Activated CD8-positive, alpha-beta memory T cell treated with anti-CD3 and anti-CD28 coated beads, Interleukin-2, amount 50 U/mL, for 1 hour (primary cell): Measurements from ENCODE around the gene GRM5.
"Not testable (repeated sequence)": the region's sequence is repeated elsewhere in the genome, so short reads cannot be mapped to it uniquely, and the experiment has no call there.

Experiments used
- DNase-seq: peaks from one replicate; pipeline ENCODE4 v3.0.0-alpha.2; 2020; ENCODE audit errors: extremely low read depth

GRM5 gene

DNA sequence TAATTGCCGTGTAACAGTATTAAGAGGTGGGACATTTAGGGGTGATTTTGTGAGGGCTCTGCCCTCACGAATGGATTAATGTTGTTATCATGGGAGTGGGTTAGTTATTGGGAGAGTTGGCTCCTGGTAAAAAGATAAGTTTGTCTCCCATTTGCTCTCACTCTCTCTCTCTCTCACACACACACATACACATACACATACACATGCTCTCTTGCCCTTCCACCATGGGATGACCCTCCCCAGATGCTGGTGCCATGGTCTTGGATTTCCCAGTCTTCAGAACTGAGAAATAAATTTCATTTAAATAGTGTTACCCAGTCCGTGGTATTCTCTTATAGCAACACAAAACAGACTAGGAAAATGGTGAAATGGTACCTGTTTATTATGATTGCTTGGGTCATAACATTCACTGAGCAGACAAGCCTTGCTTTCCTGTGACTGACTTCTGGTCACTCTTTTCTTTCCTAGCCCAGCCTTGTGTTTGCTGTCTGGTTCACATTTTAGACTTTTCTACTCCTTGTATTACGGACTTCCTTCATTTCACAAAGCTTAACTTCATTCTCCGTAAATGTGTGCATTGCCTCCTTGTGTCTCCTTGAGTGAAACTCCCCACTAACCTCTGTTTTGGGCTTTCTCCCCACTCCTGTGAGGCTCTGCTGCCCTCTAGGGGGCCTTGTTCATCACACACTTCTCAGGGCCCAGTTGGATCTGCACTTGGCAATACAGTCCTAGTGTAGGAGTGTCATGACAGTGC is 521.7 kb downstream of the GRM5 start:
- peak; percentile 55 for DNase-seq

DNA sequence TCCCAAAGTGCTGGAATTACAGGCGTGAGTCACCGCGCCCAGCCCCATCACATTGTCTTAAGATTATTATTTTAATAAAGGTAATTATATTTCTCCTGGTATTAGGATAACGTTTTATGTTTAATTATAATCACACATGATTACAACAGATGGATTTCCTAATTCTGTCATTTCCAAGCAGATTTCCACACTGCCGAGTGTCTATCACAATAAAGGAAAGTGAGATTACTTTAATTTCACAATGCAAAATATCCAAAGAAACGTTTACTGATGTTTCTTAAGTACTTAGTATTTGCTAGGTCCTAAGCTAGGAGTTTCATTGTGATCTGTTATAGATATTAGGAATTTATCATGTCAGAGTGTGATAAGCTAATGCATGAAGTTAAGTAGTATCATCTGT is 524.8 kb downstream of the GRM5 start:
- DNase-seq: no peak

DNA sequence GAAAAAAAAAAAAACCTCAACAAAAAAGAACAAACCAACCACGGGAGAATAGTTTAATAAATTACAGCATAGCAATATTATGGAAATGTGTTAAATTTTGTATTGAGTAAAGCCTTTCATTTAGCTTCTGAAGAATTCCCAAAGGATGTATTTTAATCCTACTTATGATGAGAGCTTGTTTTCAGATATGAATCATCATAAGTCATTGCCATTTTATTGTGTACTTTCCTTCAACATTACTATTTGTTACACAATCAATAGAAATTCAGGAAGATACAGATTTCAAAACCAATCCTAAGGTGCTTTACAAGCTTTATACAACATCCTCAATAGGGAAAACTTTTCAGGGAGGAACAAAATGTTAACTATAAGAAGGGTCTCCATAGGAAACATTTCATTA is 527.7 kb downstream of the GRM5 start:
- DNase-seq: no peak

DNA sequence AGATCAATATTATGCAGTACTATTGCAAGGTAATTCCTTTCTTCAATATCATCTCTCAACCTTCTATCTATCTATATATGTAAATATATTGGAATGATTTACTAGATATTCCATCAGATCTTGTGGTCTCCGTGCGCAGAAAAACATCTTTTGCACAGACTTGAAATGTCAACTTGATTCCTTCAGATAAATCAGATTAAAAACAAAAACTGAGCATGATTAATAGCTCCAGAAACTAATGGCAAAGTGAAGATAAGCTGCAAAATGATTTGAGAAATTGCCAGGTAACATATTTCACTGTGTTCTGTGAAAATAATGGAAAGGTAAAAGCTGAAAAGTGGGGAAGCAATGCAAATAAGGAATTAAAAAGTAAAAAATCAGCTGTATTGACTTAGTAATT is 528.2 kb downstream of the GRM5 start:
- no peak for DNase-seq

DNA sequence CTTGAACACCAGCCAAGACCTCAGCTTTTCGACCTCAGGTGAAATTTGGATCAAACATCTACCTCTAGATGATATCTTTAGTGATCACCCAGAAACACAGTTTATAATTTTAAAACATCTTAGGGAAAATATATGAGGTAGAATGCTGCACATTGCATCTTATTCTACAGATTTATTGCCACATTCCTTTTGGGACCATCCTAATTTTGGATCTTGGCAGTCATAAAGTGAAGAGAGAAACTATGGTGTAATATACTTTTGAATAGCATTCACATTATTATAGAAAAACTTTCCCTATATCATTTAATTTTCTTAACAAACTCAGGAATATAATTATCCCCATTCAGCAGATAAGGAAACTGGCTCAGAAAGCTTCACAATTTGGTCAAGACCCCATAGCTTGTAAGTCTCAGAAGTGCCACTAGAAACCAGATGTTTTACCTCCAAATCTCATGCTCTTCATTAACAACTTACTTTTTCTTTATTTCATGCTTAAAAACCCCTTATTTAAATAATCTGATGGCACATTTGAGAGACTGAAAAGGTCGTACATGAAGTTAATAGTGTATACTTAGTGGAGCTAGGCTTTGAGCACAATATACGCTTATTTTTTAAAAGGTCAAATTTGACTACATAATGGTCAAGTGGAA is 529.0 kb downstream of the GRM5 start:
- no peak for DNase-seq

DNA sequence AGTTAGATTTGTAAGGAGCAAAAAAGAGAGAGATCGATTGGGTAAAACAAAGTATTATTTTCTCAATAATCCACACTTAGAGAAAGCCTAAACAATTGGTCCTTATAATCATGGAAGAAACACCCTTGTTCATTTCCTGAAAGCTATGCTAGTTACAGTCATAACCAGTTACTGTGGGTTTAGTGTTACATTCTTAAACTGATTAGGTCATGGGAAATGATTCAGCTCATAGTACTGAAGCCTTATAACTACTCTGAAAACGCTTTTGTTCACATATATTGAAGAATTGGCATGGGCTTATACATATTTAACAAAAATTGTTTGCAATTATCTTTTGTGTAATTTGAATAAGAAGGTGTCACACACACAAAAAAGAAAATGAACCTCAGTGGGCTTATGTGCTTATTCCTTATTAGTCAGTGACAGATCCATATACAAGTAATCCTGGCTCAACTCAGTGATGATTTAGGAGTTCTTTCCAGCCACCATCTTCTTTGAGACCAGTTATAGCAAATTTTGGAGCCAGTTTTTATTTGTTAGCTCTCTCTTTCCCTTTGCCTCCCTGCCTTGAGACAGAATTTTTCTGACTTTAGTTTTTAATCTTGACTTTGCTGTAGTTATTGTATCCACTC is 529.8 kb downstream of the GRM5 start:
- DNase-seq: no peak

DNA sequence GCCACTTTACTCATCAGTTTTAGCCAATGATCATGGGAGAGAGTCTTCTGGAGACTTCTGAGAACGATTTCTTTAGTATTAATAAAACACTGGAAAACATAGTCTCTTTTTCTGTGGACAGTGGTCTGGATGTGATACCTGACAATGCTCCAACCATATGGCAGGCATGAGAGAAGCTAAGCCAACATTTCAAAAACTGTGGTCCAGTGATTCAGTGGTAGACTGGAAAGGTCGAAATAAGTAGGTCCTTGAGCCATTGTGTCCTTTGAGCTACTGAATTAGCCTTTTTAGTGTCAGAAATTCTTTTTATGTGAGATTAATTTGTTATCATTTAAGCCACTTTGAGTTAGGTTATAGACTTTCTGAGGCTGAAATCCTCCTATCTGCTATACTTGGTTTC is 530.5 kb downstream of the GRM5 start:
- DNase-seq: no peak

DNA sequence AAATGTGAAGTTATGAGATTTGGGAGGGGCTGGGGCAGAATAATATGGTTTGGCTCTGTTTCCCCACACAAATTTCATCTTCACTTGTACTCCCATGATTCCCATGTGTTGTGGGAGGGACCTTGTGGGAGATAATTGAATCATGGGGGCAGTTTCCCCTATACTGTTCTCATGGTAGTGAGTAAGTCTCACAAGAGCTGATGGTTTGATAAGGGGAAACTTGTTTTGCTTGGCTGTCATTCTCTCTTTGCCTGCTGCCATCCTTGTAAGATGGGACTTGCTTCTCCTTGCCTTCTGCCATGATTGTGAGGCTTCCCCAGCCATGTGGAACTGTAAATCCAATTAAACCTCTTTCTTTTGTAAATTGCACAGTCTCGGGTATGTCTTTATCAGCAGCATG is 531.1 kb downstream of the GRM5 start:
- DNase-seq: not testable (repeated sequence)

DNA sequence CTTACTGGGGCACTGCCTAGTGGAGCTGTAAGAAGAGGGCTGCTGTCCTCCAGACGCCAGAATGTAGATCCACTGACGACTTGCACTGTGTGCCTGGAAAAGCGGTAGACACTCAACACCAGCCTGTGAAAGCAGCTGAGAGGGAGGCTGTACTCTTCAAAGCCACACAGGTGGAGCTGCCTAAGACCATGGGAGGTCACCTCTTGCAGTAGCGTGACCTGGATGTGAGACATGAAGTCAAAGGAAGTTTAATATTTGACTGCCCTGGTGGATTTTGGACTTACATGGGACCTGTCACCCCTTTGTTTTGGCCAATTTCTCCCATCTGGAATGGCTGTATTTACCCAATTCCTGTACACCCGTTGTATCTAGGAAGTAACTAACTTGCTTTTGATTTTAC is 531.6 kb downstream of the GRM5 start:
- no peak for DNase-seq

DNA sequence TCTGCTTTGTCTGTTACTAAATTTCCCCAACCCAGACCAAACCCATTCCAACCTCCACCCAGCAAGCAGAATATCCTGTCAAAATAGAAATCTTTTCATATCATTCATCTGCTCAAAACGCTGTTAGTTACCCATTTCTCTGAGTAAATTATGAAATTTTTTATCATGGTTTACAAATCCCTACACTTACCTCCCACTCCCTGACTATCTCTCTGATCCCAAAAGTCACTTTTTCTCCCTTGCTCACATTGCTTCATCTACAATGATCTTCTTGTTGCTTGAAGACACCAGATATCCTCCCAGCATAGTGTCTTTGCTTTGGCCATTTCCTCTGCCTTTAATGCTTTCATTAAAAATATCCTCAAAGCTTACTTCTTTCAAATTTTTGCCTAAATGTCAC is 532.8 kb downstream of the GRM5 start:
- no peak for DNase-seq

DNA sequence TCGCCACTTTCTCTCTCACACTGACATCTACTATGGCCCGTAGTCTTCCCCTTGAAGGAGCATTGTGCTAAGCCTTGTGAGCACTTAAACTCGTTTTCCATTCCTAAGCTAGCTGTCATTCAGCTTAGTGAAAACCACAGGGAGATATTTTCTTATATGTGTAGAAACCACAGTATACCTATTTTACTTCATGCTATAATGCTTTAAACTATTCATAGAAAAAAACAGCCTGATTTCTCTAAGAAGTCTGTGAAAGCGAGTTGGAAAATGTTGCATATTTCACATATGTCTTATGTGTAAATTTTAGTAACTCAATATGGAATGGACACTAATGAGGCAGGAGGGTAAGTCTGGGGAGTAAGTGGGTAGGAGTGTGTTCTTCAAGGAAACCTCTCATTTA is 534.0 kb downstream of the GRM5 start:
- no peak for DNase-seq

DNA sequence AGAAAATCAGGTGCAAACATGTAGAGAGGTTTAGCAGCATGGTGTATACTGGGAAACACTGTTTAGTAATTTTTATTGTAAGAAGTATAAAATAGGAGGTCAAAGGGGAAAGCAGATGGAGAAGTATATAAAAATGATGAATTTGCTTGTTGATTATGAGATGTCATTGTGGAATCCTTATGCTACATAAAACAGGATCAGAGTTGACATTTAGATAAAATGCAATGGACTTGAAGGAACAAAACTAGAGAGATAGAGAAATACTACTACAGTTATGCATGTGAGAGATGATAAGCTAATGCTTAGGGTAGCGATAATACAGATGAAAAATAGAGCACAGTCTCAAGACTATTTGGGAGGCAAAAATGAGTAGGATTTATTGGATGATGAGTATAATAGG is 536.4 kb downstream of the GRM5 start:
- no peak for DNase-seq

DNA sequence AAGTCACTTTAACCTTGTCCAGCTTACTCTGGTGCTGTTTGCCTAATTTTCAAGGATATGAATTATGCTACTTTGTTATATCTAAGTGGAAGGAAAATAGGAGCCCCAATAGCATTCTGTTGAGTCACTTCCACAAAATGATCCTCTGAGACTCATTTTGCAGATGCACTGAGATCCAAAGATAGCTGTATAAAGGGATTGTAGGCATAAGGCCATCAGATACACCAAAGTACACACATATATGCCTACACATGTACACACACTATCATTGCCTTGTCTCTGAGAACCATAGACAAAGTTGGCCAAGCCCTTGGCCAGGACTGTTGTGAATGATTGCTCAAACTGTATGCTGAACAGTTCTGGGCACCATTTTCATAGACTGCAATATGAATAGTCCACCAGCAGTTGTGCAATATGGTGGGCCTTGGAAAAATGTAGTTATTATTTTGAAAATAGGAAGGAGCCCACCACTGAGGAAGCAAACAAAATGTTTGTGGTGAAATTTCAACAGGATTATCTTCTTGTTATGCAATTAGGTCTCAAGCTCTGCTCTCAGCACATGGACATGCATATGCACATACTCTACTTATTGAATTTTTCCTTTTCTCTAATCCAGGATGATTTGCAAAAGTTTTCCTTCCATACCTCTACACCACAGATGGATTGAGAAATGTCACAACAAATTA is 542.3 kb downstream of the GRM5 start:
- DNase-seq: no peak

DNA sequence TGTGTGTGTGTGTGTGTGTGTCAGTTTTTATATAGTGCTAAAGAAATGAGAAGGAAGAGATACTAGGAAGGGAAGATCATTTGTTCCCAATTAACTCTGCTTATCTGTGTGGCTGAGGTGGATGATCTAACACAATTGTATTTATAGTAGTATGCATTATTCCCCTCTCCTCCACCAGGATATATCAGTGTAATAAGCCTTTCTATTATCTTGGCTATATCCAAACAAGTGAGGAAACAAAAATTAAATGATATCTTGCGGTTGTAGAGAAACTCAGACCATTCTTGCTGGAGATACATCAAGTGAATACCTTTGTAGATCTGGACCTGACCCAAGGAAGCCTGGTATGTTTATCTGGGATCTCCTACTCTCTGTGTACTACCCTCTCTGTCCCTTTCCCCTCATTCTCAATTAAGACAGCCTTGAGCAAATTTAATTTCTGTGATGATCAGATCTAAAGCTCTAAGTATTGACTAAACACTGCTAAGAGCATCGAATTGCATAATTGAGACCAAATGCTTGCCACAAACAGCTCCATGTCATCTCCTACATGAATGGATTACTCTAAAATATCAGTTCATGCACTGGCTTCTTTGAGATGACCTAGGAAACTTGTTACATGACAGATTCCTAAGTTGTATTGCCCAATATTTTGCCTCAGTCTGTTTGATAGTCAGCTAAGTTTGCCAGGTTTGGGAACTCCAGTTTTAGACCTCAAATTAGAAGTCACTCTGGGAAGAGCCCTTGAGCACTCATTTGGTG is 543.0 kb downstream of the GRM5 start:
- DNase-seq: no peak

DNA sequence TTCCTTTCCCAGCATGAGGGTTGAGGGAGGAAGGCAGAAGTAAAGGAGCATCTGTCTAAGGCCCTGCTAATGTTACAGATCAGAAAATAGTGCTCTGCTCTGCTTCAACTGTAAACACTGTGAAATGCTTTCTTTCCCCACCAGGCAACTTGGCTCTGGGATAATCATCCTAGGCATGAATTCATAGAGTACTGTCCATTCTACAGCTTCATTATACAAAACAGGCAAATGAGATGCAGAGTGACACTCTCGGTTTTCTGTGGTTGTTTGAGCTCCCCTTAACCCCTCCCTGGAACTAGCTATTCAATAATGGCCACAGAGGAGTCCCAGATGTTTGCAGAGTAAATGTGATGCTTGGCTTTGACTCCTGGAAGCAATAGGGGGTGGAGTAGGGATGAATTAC is 544.0 kb downstream of the GRM5 start:
- DNase-seq: no peak

DNA sequence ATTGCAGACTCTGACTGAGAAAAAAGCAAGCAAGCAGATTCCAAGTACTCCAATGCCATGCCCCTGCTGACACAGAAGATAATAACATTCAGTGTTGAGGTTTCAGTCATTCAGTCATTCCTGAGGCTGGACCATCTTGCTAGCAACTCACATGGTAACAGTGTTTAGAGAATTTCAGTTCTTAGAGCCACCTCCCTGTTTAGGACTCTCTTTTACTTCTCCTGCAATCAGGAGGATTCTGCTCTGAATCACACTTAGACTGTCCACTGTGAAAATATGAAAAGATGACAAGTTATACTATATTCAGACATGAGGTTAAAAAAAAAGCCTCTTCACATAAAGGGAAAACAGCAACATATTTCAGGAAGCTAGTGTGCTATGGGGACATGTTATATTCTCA is 544.4 kb downstream of the GRM5 start:
- DNase-seq: no peak

DNA sequence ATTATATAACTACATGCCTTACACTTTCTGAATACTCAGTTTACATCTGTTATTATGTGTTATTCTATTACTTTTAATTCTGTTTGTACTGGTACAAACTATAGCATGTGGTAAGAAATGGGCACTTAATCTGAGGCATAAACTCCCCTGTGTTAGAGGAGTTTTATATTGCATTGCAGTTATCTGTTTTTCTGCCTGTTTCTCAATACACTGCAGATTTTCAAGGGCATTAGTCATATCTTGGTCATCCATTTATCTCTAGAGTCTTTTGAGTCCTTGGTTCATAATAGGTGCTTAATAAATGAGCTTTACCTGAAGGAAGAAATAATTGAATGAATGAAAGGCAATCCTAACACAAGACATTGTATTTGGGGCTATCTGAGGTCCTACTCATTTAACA is 545.4 kb downstream of the GRM5 start:
- DNase-seq: no peak

DNA sequence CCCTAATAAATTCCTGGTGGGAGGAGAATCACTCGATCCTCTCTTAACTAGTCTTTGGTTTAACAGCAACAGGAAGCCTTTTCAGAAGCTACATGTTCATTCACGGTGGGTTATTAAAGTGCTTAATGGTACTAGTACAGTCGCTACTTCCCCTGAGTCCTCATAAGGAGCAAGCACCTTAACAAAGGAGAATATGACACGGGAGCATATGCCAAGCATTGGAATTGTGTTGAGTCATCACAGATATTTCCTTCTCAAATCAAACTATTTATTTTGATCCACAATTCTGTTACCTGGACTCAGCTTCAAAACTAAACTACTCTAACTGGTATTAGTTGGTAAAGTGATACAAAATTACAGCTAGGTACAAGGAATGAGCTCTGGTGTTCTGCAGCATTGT is 550.8 kb downstream of the GRM5 start:
- no peak for DNase-seq

DNA sequence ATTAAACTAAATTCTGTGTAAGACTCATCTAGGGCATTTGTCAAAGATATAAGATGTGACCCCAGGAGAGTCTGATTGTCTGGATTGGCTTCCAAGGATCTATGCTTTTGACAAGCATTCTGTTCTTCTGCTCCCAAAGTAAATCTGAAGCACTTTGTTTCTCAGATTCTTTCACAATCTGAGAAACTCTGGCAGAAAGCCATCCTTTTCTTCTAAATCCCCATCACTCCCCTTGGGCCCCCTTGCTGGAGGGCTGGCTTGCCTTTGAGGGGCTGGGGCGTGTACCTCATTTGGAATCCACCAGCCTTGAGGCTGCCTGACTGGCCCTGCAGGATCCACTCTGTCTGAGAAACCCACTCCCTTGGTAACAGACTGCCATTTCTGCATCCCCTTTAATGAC is 554.8 kb downstream of the GRM5 start:
- no peak for DNase-seq

DNA sequence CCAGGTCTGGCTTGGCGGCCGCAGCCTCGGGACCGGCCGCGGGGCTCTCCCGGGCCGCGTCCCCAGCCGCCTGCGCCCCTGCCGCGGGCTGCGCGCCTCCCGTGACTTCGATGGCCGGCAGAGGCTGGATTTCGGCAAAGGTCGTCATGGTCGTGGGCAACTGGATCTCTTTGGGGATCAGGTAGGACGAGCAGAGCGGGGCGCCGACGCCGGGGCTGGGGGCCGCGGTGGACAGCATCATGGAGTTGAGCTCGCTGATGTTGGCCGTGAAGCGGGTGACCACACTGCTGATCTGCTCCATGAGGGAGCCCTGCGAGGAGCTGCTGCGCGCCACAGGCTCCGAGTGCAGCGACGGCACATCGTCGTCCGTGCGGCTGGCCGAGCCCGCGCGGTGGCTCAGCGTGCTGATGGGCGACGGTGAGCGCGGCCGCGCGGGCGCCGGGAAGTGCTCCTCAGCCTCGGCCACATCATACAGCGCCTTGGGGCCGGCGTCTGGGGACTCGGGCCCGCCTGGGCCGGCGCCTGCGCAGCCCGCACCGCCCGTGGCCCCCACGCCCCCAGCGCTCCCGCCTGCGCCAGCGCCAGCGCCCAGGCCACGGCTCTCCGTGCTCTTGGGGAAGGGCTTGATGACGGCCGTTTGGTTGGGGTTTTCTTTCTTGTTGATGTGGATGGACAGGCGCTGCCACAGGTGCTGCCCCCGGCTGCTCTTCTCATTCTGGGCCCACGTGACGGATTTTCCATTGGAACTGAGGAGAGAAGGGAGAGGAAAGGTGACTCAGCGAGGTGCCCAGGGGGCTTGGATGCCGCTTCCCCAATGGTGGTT is 556.8 kb downstream of the GRM5 start:
- DNase-seq: no peak

DNA sequence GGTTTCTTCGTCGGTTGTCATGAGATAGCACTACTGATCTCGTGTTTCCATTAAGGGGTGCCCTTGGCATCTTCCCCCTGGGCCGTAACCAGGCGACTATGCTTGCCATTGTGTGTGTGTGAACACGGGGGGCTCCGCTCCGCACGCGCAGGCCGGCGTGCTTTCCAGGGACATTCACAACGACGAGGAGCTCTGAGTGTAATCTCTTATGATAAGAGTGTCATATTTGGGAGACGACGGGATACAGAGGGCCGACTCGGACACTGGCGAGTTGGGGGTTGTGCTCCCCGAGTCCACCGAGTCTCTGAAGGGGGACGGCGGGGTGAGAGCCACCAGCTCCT is 557.4 kb downstream of the GRM5 start:
- DNase-seq: no peak
